Fibroblast of pulmonary artery (primary cell): ENCODE results near the gene PLPPR1.
"Not testable (repeated sequence)": the region's sequence is repeated elsewhere in the genome, so short reads cannot be mapped to it uniquely, and the experiment has no call there.

Experiments
- DNase-seq: peaks from one replicate; pipeline ENCODE4 v3.0.0-alpha.2; 2010; ENCODE audit warnings: low read depth
- H3K4me3 ChIP-seq: replicated peaks from 2 replicates; pipeline ENCODE4 v1.5.1; 2011; ENCODE audit warnings: low read depth, mild to moderate bottlenecking, control low read depth, low read length, moderate library complexity
- TF ChIP-seq, protein P1 (sequence below): IDR thresholded peaks from 2 replicates; pipeline ENCODE4 v1.5.1; 2011; ENCODE audit warnings: mild to moderate bottlenecking, control low read depth, low read length, inconsistent platforms; ENCODE audit errors: missing control alignments

PLPPR1 gene

DNA sequence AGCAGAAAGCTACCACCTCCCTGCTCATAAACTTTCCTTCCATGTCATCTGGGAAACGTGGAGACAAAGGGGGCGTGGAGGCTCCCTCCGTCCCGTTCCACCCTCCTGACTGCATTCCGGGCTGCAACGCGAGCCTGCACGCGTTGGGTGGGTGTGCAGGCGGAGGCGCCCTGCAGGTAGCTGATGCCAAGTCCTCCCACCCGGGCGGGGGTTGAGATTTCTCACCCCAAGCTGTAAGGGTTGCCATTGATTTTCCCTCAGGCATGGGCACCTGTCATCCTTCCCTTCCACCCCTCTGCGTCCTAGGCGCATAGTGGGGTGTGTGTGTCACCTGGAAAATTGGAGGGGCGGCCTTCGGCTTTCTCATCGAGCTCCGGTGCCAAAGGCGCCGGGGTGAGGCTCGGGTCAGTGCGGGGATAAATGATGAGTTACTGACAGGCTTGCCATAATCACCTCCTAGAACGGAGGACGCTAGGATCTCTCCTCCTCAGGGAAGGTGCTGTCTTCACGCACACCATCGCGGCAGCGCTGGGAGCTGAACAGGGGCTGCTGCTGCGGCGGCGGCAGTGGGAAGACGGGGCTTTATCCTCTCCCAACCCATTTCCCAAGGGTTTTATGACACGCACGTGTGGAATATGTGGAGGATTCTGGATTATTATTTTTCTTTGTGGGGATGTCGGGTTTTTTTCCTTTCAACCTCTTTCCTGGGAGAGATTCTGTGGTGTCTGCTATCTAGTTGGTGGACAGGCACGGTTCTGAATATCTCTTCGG is 973 bp downstream of the PLPPR1 start:
- TF ChIP-seq, protein P1, sequence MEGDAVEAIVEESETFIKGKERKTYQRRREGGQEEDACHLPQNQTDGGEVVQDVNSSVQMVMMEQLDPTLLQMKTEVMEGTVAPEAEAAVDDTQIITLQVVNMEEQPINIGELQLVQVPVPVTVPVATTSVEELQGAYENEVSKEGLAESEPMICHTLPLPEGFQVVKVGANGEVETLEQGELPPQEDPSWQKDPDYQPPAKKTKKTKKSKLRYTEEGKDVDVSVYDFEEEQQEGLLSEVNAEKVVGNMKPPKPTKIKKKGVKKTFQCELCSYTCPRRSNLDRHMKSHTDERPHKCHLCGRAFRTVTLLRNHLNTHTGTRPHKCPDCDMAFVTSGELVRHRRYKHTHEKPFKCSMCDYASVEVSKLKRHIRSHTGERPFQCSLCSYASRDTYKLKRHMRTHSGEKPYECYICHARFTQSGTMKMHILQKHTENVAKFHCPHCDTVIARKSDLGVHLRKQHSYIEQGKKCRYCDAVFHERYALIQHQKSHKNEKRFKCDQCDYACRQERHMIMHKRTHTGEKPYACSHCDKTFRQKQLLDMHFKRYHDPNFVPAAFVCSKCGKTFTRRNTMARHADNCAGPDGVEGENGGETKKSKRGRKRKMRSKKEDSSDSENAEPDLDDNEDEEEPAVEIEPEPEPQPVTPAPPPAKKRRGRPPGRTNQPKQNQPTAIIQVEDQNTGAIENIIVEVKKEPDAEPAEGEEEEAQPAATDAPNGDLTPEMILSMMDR = no peak
- no peak overlapping the region for H3K4me3 ChIP-seq
- DNase-seq = no peak

DNA sequence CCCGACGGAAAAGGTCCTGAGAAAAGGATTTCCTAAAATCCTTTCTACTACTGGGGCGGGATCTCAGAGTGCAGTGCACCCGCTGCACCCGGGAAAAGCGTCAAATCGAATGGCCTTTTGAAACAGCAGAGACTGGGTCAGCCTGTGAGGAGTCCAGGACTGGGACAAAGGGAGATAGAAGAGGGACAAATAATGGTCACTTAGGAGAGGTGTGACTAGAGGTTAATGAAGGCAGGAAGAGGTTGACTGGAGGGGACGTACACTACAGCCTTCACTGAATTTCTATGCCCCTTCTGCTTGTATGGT is 1.5 kb downstream of the PLPPR1 start:
- TF ChIP-seq, protein P1 = no peak
- no peak overlapping the region for H3K4me3 ChIP-seq
- no peak for DNase-seq

DNA sequence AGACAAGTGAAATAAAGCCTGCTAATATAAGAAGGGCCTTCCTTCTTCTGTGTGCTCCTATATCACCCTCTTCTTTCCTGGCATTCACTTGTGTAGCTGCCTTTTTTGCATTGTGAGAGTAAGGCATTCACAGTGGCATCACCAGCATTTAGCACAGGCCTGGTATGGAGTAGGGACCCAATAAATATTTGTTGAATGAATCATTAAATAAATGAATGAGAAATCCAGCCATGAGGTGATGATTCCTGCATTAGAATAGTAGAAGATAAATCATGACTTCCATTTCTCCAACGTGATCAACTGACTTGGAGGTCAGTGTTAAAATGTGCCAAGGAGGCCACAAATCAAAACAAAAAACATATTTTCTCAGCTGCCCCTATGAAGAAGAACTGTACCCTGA is 3.9 kb downstream of the PLPPR1 start:
- TF ChIP-seq, protein P1 = no peak
- H3K4me3 ChIP-seq = no peak overlapping the region
- no peak for DNase-seq

DNA sequence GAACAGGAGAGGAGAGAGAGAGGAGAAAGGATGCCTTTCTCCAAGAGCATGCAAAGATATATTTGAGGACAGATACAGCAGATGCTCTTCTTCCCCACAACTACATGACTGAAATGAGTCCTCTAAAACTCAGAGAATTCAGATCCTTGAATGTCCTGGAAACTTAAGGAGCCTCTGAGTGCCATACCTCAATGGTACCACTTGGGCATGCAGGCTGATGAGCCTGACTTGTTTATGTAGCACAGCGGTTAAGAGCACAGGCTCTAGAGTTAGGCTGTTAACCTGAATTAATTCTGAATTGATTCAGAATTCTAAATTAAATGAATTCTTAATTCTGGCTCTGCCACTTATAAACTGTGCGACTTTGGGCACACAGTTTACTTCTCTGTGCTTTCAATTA is 5.7 kb downstream of the PLPPR1 start:
- TF ChIP-seq, protein P1 = no peak
- DNase-seq = no peak
- H3K4me3 ChIP-seq = no peak overlapping the region

DNA sequence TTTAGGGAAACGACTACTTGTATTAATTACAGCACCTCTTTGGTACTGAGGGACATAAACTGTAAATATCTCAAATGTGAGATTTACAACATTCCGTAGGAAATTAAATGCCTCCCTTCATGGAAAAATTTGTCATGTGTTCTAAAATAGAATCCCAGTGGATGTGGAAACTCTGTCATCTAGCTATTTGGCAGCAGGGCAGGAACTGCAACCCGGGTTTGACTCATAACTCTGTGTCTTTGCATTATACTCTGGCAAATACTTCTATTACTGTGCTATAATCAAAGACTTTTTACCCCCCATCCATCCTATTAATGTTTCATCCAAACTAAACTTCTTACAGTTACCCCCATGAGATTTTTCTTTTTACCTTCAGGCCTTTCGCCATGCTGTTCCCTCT is 6.6 kb downstream of the PLPPR1 start:
- H3K4me3 ChIP-seq = no peak overlapping the region

DNA sequence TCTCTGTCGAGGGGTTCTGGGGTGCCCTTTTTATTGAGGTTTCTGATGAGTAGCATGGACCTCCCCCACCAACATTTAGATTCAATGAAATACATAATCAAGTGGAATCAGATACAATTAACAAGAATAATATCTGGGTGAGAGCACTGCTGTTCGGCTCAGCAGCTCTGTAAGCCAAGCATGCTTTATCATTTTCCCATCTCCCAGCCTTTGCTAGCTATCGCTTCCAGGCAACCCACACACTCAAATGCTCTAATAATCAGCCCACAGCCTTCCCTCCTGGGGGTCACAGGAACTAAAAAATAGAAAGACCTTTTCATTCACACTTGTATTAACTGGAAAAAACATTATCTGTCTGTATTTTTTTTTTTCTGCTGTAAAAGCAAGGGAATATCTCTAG is 8.9 kb downstream of the PLPPR1 start:
- DNase-seq = no peak
- TF ChIP-seq, protein P1 = no peak
- no peak overlapping the region for H3K4me3 ChIP-seq

More for the DNA sequence above, 6.6 kb downstream of the PLPPR1 start:
- TF ChIP-seq, protein P1 = no peak
- DNase-seq = no peak

DNA sequence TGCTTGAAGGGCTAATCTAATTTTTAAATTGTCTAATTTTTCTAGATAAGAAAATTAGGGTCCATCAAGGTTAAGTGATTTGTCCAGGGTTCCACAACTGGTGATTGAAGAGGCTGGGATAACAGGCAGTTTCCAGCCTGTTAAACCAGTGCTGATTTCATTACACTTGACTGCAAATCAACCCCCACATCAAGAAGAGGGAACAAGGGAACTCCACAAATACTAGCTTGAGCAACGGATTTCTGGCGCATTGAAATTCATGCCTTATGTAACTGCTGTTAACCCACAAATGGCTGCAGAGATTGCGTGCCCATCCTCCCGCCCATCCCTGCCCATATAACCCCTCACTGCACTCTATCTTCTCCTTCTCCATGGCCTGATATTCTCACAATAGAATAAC is 10.0 kb downstream of the PLPPR1 start:
- H3K4me3 ChIP-seq = no peak overlapping the region
- no peak for DNase-seq
- TF ChIP-seq, protein P1 = no peak

DNA sequence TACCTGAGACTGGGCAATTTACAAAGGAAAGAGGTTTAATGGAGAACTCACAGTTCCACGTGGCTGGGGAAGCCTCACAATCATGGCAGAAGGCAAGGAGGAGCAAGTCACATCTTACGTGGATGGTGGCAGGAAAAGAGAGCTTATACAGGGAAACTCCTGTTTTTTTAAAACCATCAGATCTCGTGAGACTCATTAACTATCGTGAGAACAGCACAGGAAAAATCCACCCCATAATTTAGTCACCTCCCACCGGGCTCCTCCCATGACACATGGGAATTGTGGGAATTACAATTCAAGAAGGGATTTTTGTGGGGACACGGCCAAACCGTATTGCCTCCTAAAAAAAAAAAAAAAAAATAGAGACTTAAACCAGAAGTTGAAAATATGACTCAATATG is 11.1 kb downstream of the PLPPR1 start:
- not testable (repeated sequence) for H3K4me3 ChIP-seq, DNase-seq
